ENCODE data around the gene LPO.

Gene LPO

DNA sequence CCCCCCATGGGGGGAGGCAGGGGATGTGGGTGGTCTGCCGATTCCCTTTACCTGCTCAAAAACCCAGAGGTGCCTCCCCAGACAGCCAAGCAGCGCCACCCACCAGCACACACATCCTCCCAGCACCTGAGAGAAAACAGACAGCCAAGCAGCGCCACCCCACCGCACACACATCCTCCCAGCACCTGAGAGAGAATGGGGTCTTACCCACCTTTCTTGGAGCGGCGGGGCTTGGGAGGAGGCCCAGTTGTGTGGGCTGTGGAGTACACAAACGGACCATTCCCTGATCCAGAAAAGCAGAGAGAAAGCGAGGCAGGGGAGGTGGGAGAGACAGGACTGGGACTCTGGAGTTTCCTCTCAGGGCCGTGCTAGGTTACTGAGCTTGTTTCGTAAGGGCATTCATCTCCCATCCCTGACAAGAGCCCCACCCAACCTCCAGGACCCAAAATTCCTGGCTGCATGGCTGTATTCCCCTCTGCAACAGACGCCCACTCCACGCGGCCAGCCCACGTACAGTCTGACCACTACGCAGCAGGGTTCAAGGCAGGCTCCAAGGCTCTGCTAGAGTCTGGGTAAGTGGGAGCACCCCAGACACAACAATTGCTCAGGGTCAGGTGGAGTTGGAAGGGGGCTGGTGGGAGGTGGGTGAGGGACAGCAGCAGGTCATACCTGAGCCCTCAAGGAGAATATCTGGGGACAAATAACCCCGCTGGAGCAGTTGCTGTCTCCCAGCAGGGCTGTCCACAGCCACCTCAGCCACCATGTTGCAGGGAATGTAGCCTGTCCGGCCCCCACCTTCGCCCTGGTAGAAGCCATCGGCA lies 68.0 kb downstream of the LPO start:
- no peak for DNase-seq

DNA sequence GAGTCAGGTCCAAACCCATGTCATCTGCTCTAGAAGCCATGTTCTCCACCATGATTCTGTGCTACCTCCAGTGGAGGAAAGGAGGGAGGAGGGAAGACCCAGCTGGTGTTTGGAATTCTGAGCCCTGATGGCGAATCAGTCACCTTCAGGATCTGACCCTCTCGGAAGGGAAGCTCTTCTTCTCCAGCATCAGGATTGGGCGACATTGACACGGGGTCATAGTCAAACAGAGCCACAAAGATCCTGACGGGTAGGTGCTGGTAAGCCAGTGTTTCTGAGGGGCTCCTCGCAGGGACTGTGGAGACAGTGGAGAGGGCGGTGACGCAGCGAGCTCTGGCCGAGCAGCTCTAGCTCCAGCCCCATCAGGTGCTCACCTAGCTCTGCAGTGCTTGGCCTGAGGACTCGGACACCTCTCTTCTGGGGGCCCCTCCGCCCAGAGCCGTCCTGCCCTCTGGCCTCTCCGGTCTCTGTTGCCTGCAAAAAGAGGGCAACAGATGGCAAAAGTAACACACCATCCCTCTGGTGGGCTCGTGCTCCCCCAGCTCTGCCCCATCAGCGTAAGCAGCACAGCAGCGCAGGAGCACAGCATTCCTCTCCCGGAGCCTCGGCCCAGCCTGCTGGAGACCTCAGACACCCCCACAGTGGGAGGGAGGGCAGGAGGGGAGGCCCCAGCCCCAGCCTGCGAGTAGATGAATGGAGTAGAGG lies 69.2 kb downstream of the LPO start:
- DNase-seq, result no peak

DNA sequence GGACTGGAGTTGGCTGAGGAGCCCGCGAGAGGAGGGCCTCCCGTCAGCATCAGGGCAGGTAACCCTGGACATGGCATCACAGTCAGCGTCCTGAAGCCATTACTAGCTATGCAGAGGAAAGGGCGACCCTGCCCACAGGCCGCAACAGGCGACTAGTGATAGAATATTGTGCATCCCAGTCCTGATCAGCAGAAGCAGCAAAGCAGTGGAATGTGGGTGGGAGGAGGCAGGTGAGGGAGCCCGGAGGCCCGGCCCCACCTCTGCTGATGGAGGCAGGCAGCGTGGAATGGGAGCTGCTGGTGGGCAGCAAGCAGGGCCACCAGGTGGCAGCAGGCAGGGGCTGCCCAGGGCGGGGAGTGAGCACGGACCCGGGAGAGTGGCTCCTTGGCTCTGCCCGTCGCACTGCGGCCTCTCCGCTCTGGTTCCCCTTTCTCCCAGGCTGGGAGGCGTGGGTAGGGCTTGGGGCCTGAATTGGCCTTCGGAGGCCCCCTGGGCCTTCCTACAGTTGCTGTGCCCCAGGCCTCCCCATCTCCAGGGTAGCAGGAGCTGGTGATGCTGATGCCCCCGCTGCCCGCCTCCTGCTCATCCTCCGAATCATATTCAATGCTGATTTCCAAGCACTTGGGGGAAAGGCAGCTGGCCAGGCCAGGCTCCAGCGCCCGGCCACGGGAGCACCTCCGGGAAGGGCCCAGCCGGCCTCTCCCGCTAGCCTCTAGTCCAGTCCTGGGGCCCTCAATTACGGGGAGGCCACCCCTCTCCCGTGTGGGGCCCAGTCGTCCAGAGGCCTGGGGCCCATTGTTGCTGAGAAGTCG lies 70.0 kb downstream of the LPO start:
- no peak for DNase-seq

DNA sequence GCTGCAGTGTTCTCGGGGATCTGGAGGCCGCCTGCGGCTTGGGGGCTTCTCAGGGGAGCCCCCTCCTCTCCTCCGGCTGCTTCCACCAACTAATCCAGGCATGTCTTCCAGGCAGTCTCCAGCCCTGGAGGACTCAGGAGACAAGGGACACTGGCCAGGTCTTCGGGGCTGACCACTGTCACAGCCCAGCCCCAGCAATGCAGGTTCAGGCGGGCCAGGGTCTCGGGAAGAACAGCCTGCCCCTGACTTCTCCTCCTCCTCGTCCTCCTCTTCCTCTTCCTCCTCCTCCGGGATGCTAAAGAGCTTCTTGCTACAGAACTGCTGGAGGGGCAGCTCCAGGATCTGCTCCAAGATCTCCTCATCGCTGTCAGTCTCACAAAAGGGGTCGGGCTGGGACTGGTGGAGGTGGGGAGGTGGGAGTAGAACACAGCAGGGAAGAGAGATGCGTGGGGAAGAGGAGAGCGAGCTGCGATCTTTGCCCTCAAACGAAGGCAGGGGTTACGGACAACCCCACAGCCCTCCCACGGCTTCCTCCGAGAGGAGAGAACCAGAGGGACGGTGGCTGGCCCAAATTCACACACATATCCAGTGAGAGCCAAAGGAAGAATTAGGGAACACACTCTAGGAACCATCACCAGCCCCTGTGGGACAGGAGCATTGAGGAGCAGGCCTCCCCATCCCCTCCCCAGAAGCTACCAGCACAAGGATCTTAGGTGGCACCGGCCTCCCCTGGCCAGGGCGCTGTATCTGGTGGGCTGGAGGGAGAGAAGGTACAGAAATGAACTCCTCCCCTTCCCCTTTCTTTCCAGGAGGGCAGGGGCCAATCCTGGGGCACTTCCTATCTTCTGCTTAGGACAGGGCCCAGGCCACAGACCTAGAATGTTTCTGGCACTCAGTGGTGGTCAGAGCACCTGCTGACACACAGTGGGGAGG lies 70.9 kb downstream of the LPO start:
- DNase-seq, result no peak

DNA sequence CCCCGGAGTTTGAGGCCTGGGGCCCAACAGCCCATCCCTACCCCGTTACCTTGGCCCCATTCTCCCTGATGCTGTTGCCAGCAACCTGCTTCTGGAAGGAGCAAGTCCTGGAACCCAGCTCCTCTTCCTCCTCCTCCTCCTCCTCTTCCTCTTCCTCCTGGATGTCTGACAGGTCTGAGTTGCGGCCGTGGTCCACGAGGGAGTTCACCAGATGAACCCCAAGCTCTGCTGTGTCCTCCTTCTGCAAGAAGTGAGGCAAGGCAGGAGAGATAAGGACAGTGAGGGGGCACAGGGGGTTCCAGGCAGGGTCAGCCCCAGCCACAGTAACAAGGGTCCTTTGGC lies 71.5 kb downstream of the LPO start:
- no peak for DNase-seq

DNA sequence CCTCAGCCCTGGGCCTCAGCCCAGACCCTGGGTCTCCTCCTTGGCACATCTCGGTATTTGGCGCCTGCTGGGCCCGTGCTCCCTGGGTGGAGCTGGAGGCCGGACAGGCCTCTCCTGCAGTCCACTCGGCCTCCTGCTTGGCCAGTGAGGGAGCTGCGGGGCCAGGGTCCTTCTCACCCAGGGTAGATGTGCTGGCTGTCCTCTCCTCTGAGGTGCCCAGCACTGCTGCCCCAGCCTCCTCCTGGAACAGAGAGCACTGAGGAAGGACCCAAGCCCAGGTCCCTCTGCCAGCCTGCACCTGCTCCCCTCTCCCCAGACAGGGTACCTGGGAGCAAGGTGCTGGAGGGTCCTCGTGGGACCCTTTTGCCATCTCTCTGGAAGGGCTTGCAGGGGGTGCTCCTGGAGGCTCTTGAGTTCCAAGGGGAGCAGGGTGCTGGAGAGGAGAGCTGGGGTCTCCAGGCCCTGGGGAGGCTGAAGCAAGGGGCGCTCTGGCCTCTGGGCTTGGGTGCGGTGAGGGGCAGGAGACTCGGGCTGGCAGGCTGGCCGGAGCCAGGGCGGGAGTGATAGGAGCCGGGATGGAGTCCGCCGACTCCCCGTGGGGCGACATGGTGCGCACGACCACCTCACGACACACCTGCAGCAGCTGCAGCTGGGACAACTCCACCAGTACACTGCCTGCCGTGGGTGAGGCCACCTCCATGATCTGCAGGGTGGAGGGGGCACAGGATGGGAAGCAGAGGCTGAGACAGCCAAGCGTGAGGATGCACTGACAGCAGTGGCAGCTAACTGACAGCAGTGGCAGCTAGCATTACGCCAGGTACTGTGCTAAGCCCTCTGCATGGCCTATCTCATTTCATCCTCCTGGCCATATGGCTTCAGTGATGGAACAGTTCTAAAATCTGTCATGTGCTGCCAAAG lies 72.4 kb downstream of the LPO start:
- DNase-seq, result no peak

DNA sequence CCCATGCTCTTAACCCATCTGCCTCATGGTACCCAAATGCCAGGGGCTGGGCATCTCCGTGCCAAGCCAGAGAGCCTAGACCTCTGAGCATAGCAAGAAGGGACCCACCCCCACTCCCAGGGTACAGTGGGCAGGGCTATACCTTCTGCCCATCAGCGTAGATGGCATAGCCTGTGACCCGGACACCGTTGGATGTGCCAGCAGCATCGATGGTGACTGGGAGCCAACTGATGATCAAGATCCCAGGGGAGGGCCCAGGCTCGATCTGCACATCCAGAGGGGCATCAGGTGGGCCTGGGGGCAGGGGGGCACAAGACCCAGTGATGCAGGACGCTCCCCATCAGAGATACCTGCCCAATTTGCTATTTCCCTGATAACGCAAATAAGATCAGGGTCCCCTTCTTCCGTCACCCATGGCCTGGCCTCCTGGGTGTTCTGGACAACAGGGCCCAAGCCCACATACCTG lies 73.1 kb downstream of the LPO start:
- no peak for DNase-seq

DNA sequence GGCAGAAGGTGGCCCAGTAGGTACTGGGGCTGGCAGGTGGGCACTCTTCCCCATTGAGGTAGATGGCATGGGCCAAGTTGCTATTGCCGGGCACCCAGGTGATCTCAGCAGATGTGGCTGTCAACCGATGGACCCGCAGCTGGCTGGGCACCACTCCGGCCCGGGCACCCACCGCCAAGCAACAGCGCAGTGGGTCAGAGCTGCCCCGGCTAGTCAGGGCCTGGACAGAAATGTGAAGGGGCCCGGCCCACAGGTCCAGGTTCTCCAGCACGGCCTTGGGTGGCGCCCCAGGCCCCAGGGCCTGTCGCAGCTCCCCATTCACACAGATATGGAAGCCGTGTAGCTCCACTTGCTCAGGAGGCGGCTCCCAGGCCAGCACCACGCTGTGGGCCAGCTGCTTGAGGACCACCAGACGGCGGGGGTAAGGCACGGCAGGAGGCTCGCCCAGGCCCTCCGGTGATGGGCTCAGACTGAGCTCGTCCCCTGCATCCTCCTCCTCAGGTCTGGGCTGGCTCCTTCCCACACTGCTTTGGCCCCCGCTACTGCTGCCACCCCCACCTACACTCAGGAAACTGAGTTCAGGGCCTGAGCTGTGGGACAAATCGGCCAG lies 73.7 kb downstream of the LPO start:
- no peak for DNase-seq

DNA sequence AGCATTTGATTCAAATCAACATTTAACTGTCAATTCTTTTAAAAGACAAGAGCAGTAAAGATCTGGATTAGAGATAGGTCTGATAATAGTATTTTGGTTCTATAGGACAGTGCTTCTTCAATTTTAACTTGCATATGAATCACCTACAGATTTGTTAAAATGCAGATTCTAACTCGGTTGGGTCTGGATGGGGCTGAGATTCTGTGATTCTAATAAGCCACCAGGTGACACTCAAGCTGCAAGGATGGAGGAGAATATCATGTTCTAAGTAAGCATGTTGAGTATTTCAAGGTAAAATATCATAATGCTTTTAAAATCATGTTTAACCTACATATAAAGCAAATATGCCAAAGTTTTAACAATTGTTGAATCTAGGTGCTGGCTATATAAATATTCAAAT lies 74.4 kb downstream of the LPO start:
- no peak for DNase-seq

DNA sequence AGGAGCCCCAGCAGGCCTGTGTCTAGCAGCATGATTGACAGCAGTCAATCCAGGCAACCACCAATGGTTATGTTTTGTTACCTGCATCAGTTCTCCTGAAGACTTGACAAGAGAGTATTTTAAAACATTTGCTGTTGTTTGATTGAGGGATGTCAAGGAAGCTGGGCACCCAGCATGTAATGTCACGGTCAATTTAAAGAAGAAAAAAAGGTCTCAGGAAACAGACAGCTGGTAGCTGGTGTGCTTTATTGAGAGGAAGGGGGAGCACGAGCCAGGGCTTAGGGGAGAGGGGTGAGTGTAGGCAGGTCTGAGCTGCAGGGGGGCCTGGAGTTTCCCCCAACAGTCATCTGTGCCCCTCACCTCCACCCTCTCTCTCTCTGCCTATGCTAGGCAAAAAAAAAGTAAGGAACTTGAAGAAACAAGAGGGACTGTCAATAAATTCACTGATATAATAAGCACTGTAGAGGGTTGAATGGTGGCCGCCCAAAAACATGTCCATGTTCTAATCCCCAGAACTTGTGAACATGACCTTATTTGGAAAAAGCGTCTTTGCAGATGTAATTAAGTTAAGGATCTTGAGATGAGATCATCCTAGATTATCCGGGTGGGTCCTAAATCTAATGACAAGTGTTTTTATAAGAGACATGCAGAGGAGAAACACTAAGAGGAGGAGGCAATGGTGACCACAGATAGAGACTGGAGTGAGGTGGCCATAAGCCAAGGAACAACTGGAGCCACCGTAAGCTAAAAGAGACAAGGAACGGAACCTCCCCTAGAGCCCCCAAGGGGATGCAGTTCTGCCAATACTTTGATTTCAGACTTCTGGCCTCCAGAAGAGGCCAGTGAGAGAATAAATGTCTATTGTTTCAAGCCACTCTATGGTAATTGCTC lies 75.7 kb downstream of the LPO start:
- no peak for DNase-seq

DNA sequence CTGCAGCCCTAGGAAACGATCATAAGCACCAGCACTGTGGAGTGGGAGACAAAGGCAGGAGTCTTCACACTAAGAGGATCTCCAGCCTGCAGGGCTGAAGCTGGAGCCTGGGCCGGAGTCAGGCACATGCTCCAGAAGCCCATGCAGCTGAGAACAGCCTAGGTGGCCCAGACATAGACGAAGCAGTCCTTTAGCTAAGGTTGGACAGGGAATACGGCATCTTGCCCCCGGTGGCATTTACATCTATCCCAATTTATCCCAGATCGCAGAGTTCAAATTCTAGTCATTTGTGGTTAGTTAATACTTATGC lies 76.3 kb downstream of the LPO start:
- DNase-seq, result no peak

DNA sequence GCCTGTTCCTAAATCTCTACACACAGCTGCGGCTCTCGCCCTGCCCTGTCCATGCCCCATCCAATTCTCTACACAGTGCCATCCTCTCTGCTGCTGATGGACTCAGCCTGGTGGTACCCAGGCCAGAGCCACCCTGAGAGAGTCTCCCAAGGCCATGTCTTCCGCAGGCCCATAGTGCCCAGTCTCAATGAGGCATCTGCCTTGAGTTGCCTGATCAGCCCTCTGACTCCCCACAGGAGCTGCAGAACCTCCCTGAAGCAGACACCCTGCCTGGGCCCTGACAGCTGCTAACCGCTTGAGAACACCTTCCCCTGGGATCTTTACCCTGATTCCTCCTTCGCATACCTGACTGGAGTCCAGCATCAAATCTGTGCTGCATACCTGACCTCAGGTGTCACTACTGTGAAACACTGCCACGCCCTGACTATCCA lies 76.9 kb downstream of the LPO start:
- no peak for DNase-seq

DNA sequence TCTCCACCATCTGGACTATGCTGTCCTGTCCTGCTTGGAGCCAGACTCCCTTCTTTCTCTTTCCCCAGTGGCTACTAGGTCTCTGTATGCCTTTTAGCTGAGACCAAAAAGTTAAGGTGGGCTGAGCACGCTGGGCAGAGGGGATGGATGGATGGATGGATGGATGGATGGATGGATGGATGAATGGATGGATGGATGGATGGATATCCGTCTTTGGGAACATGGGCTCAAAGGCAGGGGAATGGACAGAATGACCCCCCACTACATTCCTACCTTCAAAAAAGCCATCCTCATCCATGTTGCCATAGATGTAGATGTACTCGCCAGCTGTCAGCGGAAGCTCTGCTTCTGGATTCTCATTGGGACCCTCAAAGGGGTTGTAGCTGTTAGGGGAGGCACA lies 77.4 kb downstream of the LPO start:
- no peak for DNase-seq

DNA sequence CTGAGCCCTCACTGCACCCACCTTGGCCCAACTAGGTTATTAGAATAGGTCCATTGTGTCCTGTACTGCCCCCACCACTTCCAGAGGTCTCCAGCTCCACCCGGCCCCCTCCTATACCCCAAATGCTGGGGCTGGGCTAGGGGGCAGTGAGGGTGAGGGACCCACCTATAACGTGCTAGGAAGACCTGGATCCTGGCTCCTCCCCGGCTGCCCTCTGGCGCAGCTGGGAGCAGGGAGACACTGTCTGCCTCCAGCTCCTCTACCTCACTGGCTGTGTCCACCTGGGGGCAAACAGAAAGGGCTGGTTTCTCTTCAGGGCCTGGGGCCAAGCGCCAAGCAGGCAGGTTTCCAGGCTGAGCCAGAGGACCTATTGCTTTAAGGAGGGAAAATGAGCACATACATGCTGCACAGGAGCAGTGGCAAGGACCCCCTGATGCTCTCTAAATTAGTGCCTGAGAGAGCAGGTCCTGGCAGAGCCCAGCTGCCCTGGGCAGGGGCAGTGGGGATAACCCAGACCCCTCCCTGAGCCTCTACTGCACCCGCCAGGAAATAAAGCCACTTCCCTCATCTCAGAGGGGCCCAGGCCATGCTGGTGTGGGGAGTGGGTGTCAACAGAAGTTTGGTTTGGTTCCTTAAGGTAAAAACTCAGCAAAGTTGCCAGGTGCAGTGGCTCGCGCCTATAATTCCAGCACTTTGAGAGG lies 78.0 kb downstream of the LPO start:
- no peak for DNase-seq

DNA sequence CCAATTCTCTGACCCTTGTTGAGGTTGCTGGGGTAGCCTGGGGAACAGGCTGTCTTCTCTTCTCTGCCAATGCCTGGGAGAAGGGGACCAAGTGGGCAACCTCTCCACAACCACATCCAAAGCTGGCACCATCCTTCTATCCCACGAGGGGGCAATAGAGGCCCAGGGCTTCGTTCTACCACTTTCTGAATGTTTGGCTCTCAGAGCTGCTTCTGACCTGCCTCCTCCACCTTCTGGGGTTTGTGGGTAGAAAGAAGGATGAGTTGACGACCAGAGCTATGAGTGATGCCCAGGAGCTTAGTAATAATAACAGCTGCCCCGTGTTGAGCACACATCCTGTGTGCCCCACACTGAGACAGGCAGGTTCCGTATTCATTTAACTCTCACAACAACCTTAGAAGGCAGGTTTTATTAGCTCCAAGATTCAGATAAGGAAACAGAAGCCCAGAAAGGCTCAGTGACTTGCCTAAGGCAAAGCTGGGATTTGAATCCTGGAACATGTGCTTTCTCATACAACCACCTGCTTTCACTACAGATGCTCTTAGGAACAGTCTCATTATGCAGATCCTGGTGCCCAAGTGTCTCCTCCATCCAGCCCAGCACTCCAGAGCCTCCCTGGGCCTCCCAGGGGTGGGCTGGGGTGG lies 79.2 kb downstream of the LPO start:
- DNase-seq, result no peak

DNA sequence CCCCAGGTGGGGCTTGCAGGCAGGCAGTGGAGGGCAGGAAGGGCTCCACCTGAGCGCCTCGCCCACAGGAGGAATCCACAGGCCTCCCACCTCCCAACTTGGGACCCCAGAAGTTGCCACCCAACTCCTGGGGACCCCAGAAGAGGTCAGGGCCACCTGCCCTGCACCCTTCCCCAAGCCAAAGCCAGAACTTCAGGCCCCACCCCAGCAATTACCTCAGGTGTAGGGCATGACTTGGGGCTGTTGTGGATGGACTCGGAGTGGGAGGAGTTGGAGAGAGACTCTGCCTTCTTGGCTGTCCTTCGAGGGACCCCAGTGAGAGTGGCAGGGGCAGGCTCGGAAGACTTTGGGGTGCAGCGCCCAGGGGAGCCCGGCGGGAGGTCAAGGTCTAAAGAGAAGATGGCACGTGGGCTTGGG lies 79.7 kb downstream of the LPO start:
- DNase-seq, result no peak
